Activated CD4-positive, alpha-beta T cell treated with anti-CD3 and anti-CD28 coated beads for 36 hours (primary cell): ENCODE results near the gene ESF1. TPM values are rescaled to one million over a fixed set of nuclear protein-coding genes. Genes with fewer than 3 reads are reported as not detected.

Experiments
- ATAC-seq: fragments of 200-7000 bp; cut with Tn5 transposase; one replicate; pipeline ENCODE4 v1.10.0; 2021; ENCODE audit warnings: mild to moderate bottlenecking, moderate library complexity
- CTCF ChIA-PET: fragments of 350-600 bp; sonication (Branson Sonifier 250); formaldehyde crosslinking; loops from one replicate; lab custom pipeline; 2021; ENCODE audit warnings: antibody characterized with exemption; lab: Charles Lee
- POLR2A ChIA-PET: fragments of 350-600 bp; sonication (Branson Sonifier 250); formaldehyde crosslinking; loops from one replicate; lab custom pipeline; 2021; ENCODE audit warnings: antibody characterized with exemption, inconsistent platforms; lab: Charles Lee
- DNase-seq: peaks from one replicate; pipeline ENCODE4 v3.0.0-alpha.2; 2020
- H3K27ac Mint-ChIP-seq: one replicate; pipeline ENCODE4 v1.8.0; 2021; ENCODE audit warnings: mixed read lengths
- H3K27me3 Mint-ChIP-seq: one replicate; pipeline ENCODE4 v1.8.0; 2021; ENCODE audit warnings: mixed read lengths
- H3K36me3 Mint-ChIP-seq: one replicate; pipeline ENCODE4 v1.8.0; 2021; ENCODE audit warnings: low read depth, mixed read lengths
- H3K4me1 Mint-ChIP-seq: one replicate; pipeline ENCODE4 v1.8.0; 2021; ENCODE audit warnings: mixed read lengths
- H3K4me3 Mint-ChIP-seq: one replicate; pipeline ENCODE4 v1.8.0; 2021; ENCODE audit warnings: mild to moderate bottlenecking, moderate library complexity, mixed read lengths
- H3K9me3 Mint-ChIP-seq: one replicate; pipeline ENCODE4 v1.8.0; 2021; ENCODE audit warnings: low read depth, mixed read lengths
- intact Hi-C, 2 experiments: fragments of 100-400 bp; cut with DNase I in 1 of 2; cut with micrococcal nuclease in 1 of 2; formaldehyde crosslinking; loops; one replicate each; pipeline versions ENCODE4 v1.14.2 to v1.15.1; 2022 to 2024; cut with DNase I, micrococcal nuclease
- total RNA-seq, 2 experiments: library from RNA; stranded (reverse); gene quantifications; one replicate each; pipeline ENCODE4 v1.2.3, GENCODE V29; 2021

The ESF1 gene
- total RNA-seq, 2 experiments from 2014 or later: 22.0 to 23.1 TPM

DNA sequence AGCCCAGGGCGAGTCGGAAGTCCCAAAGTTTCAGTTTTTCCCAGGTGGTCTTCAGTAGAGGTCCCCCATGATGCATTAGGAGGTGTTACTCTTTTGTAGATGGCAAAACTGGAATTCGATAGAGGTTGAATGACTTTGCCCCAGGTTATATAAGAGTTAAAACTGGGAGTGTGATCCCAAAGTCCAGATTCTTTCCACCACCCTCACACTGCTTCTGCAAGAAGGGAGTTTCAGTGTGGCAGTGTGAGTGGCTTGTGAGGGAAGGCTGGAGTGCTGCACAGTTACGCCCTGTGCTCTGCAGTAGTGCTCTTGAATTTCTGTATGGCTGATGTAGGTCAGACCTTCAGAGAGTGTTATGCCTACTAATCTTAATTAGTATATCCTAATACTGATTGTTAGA, 30.0 kb upstream of the ESF1 start:
- no peak overlapping the region for H3K27ac Mint-ChIP-seq
- H3K27me3 Mint-ChIP-seq: no peaks in the 10 kb centered on the region
- H3K9me3 Mint-ChIP-seq: no peaks in the 10 kb centered on the region
- no peak for ATAC-seq
- ChIA-PET CTCF (no interaction called here), POLR2A (no interaction called here)
- no peak overlapping the region for H3K4me3 Mint-ChIP-seq
- no peak for DNase-seq
- peaks cover 32% of the 10 kb centered on the region for H3K36me3 Mint-ChIP-seq
- intact Hi-C loops: no loop called here
- H3K4me1 Mint-ChIP-seq: peaks cover 26% of the 10 kb centered on the region

DNA sequence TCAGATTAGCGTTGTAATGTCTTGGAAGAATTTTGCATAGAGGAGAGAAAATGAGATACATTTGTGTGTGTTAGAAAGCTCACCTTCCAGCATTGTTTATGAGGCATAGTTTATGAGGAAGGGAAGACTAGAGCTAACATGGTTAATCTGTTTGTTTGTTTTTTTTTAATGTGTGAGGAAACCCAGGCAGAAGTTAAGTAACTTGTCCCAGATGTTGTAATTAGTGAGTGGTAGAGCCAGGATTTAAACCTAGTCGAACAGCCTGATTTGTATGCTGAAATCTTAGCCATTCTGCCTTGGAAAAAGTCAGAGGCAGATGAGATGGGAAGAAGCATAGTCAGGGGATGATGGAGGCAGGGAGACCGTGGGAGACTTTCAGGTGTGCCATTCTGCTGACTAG, 29.2 kb upstream of the ESF1 start:
- intact Hi-C loops: no loop called here
- Mint-ChIP-seq H3K27ac (peak overlapping the region; percentile 4), H3K9me3 (no peaks in the 10 kb centered on the region), H3K36me3 (peaks cover 32% of the 10 kb centered on the region), H3K4me3 (no peak overlapping the region), H3K27me3 (no peaks in the 10 kb centered on the region), H3K4me1 (peaks cover 26% of the 10 kb centered on the region)
- ATAC-seq (no peak), DNase-seq (no peak)
- POLR2A ChIA-PET: no interaction called here
- CTCF ChIA-PET: interaction anchor here (0.7 kb wide), 1 partner anchor 41 kb away, joined by 3 read pairs; no protein-coding TSS in a partner anchor

DNA sequence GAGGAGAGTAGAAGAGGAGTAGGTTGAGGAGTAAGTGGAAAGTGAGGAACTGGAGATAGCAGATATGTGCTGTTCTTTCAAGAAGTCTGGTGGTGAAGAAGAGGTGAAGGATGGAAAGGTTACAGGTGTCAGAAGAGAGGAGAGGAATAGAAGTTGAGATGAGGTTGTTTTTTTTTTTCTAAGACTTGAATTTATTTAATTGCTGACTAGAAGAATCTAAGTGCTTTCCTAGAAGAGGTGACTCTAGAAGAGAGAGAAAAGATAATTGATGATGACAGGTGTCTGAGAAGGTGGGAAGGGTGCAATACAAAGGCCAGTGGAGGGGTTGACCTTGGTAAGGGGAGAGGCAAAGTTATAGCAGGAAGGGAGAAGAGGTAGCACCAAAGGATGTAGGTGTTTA, 25.7 kb upstream of the ESF1 start:
- intact Hi-C loops: no loop called here
- Mint-ChIP-seq H3K27ac (no peak overlapping the region), H3K9me3 (no peaks in the 10 kb centered on the region), H3K36me3 (peaks cover 16% of the 10 kb centered on the region), H3K4me1 (no peaks in the 10 kb centered on the region), H3K27me3 (no peaks in the 10 kb centered on the region), H3K4me3 (no peak overlapping the region)
- ATAC-seq (no peak), DNase-seq (no peak)
- ChIA-PET POLR2A (no interaction called here), CTCF (no interaction called here)

DNA sequence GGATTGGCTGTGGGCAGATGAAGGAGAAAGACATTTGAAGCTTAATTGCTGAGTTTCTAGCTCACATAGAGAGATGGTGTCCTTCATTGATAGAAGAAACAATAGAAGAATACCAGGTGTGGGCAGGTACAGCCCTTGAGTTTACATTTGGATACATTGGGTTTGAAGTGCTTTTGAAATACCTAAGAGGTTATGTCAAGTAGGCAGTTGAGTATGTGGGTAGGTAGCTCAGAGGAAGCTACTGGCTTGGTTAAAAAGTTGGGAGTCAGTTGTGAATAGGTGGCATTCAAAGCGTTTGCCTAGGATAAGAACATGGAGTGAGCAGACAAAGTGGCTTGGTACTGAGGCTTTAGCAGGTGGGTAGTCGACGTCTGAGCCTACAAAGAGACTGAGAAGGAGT, 25.1 kb upstream of the ESF1 start:
- Mint-ChIP-seq H3K27me3 (no peaks in the 10 kb centered on the region), H3K36me3 (peaks cover 12% of the 10 kb centered on the region), H3K4me3 (no peak overlapping the region), H3K9me3 (no peaks in the 10 kb centered on the region), H3K4me1 (no peaks in the 10 kb centered on the region), H3K27ac (no peak overlapping the region)
- no peak for ATAC-seq
- ChIA-PET CTCF (interaction anchor here (0.5 to 1.2 kb wide), 2 partner anchors 11 to 231 kb away, joined by 3 to 4 read pairs; no protein-coding TSS in a partner anchor), POLR2A (interaction anchor here (0.6 kb wide), 1 partner anchor 763 kb away, joined by 6 read pairs; no protein-coding TSS in a partner anchor)
- intact Hi-C loops: no loop called here
- no peak for DNase-seq

- ATAC-seq: no peak
- Mint-ChIP-seq H3K27ac (no peak overlapping the region), H3K4me3 (no peak overlapping the region), H3K27me3 (no peaks in the 10 kb centered on the region), H3K4me1 (no peaks in the 10 kb centered on the region), H3K9me3 (no peaks in the 10 kb centered on the region), H3K36me3 (peaks cover 15% of the 10 kb centered on the region)
- DNase-seq: no peak
- intact Hi-C loops: no loop called here
- ChIA-PET POLR2A (no interaction called here), CTCF (interaction anchor here (0.5 to 1.2 kb wide), 2 partner anchors 11 to 230 kb away, joined by 3 to 4 read pairs; no protein-coding TSS in a partner anchor)
These were observed 24.7 kb upstream of the ESF1 start for GRCh38 chr20:13809373-13809772.

GRCh38 chr20:13800728-13801134, 16.0 kb upstream of the ESF1 start:
- peak overlapping the region; percentile 10 for H3K27ac Mint-ChIP-seq
- POLR2A ChIA-PET: no interaction called here

DNA sequence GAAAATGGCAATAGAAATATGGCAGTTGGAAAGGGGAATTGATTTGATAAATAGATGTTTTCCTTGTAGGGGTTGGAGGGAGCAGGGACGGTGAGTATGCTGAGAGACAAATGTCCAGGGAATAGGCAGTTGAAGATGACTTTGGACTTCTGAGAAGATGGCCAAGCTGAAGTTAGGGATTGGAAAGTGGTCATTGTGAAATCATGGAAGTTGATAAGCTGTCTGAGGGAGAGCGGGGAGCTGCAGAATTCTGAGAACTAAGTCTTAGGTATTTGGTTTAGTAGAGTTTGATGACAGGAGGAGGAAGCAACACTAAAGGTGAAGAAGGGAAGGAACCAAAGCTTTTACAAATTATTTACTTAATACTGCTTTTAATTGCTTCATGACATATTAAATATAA, 15.3 kb upstream of the ESF1 start:
- no peak overlapping the region for H3K4me3 Mint-ChIP-seq
- intact Hi-C loops: no loop called here
- ChIA-PET POLR2A (no interaction called here), CTCF (interaction anchor here (1.0 to 2.8 kb wide), 4 partner anchors 9 to 38 kb away, joined by 3 to 7 read pairs (median 4); no protein-coding TSS in a partner anchor)
- no peaks in the 10 kb centered on the region for H3K4me1 Mint-ChIP-seq
- peaks cover 19% of the 10 kb centered on the region for H3K36me3 Mint-ChIP-seq
- DNase-seq (no peak), ATAC-seq (no peak)
- H3K9me3 Mint-ChIP-seq: no peaks in the 10 kb centered on the region
- H3K27ac Mint-ChIP-seq: no peak overlapping the region
- no peaks in the 10 kb centered on the region for H3K27me3 Mint-ChIP-seq

More at GRCh38 chr20:13800728-13801134, 16.0 kb upstream of the ESF1 start:
- Mint-ChIP-seq H3K27me3 (no peaks in the 10 kb centered on the region), H3K36me3 (peaks cover 16% of the 10 kb centered on the region), H3K9me3 (no peaks in the 10 kb centered on the region), H3K4me1 (no peaks in the 10 kb centered on the region), H3K4me3 (no peak overlapping the region)
- DNase-seq: no peak
- ATAC-seq: no peak
- intact Hi-C loops: no loop called here
- CTCF ChIA-PET: interaction anchor here (1.0 to 1.6 kb wide), 3 partner anchors 10 to 39 kb away, joined by 3 to 5 read pairs (median 4); no protein-coding TSS in a partner anchor

GRCh38 chr20:13799040-13799439, 14.3 kb upstream of the ESF1 start:
- Mint-ChIP-seq H3K36me3 (peaks cover 17% of the 10 kb centered on the region), H3K27me3 (no peaks in the 10 kb centered on the region), H3K27ac (peak overlapping the region; percentile 1), H3K4me3 (no peak overlapping the region), H3K4me1 (no peaks in the 10 kb centered on the region), H3K9me3 (no peaks in the 10 kb centered on the region)
- DNase-seq (no peak), ATAC-seq (no peak)
- POLR2A ChIA-PET: interaction anchor here (0.6 kb wide), 1 partner anchor 9 kb away, joined by 3 read pairs; no protein-coding TSS in a partner anchor
- intact Hi-C loops: no loop called here
- CTCF ChIA-PET: interaction anchor here (0.9 to 2.8 kb wide), 4 partner anchors 8 to 19 kb away, joined by 4 to 7 read pairs (median 4); no protein-coding TSS in a partner anchor

GRCh38 chr20:13794667-13795066, 9.9 kb upstream of the ESF1 start:
- H3K27ac Mint-ChIP-seq: no peak overlapping the region
- ATAC-seq (no peak), DNase-seq (no peak)
- no peaks in the 10 kb centered on the region for H3K9me3 Mint-ChIP-seq
- H3K36me3 Mint-ChIP-seq: peaks cover 36% of the 10 kb centered on the region
- CTCF ChIA-PET: no interaction called here
- no peaks in the 10 kb centered on the region for H3K4me1 Mint-ChIP-seq
- no peak overlapping the region for H3K4me3 Mint-ChIP-seq
- intact Hi-C loops: no loop called here
- H3K27me3 Mint-ChIP-seq: no peaks in the 10 kb centered on the region
- POLR2A ChIA-PET: no interaction called here

GRCh38 chr20:13793001-13793400, 8.3 kb upstream of the ESF1 start:
- POLR2A ChIA-PET: interaction anchor here (0.6 kb wide), 1 partner anchor 784 kb away, joined by 3 read pairs; no protein-coding TSS in a partner anchor
- peaks cover 2% of the 10 kb centered on the region for H3K4me1 Mint-ChIP-seq
- CTCF ChIA-PET: interaction anchor here (0.6 to 1.7 kb wide), 5 partner anchors 14 to 1163 kb away, joined by 3 to 4 read pairs (median 3); no protein-coding TSS in a partner anchor
- peaks cover 33% of the 10 kb centered on the region for H3K36me3 Mint-ChIP-seq
- H3K9me3 Mint-ChIP-seq: no peaks in the 10 kb centered on the region
- no peak for ATAC-seq
- no peak overlapping the region for H3K27ac Mint-ChIP-seq
- DNase-seq: no peak
- H3K4me3 Mint-ChIP-seq: no peak overlapping the region
- intact Hi-C loops: no loop called here
- no peaks in the 10 kb centered on the region for H3K27me3 Mint-ChIP-seq

GRCh38 chr20:13791540-13792459, 7.1 kb upstream of the ESF1 start:
- CTCF ChIA-PET: interaction anchor here (0.6 to 1.7 kb wide), 5 partner anchors 8 to 492 kb away, joined by 3 to 4 read pairs (median 3); no protein-coding TSS in a partner anchor
- intact Hi-C loops: no loop called here
- Mint-ChIP-seq H3K27me3 (no peaks in the 10 kb centered on the region), H3K27ac (peak overlapping the region; percentile 0), H3K4me1 (peaks cover 10% of the 10 kb centered on the region), H3K9me3 (no peaks in the 10 kb centered on the region), H3K36me3 (peaks cover 34% of the 10 kb centered on the region), H3K4me3 (no peak overlapping the region)
- ATAC-seq: no peak
- DNase-seq: no peak
- POLR2A ChIA-PET: interaction anchor here (0.6 kb wide), 1 partner anchor 53 kb away, joined by 4 read pairs; no protein-coding TSS in a partner anchor
